ENCODE measurements around the gene DDX24.
A peak's percentile ranks its signal among the peaks of the same experiment; 100 is the strongest.

GRCh38 chr14:94080621-94081385 is at the start of gene DDX24, which contains the start of gene IFI27L1:
- TF ChIP-seq CTCF (IDR thresholded peaks at IDR 0.05) (peak in 1 of 12 donors; percentile 13), POLR2A (IDR thresholded peaks at IDR 0.05) (peak; percentile 89 to 97)

Measured in heart left ventricle (tissue), 13 donors.